ENCODE measurements around the gene PAX2. TPM values are rescaled to one million over a fixed set of nuclear protein-coding genes. Genes with fewer than 3 reads are reported as not detected.

PAX2 gene
- total RNA-seq, 4 donors from 2014 or later, result not detected

- no peak for DNase-seq (ENCODE audit: low spot score in 2 of 2)
- intact Hi-C loops (cut with DNase I; ENCODE audit: low total_unique reads), result no loop called here
- H3K4me3 ChIP-seq (ENCODE audit: low read depth, poor library complexity, severe bottlenecking), result no peak overlapping the region
- no peak for TF ChIP-seq POLR2A (IDR thresholded peaks at IDR 0.05)
- no peak for TF ChIP-seq CTCF (IDR thresholded peaks at IDR 0.05)
- 17 to 18% methylated on average over 16 of the region's 16 CpGs for WGBS, 2 donors
These were observed 4.7 kb upstream of the PAX2 start for GRCh38 chr10:100740476-100741377.

GRCh38 chr10:100741378-100742075, 3.9 kb upstream of the PAX2 start:
- no peak for DNase-seq (ENCODE audit: low spot score in 2 of 2)
- TF ChIP-seq CTCF (IDR thresholded peaks at IDR 0.05) (no peak), POLR2A (IDR thresholded peaks at IDR 0.05) (no peak)
- no peak overlapping the region for H3K4me3 ChIP-seq (ENCODE audit: low read depth, poor library complexity, severe bottlenecking)
- intact Hi-C loops (cut with DNase I; ENCODE audit: low total_unique reads), result no loop called here
- 4 to 6% methylated on average over 32 of the region's 32 CpGs for WGBS, 2 donors

GRCh38 chr10:100742076-100742771, 3.2 kb upstream of the PAX2 start:
- TF ChIP-seq POLR2A (IDR thresholded peaks at IDR 0.05), result no peak
- no peak for TF ChIP-seq CTCF (IDR thresholded peaks at IDR 0.05)
- WGBS, 2 donors, result 5 to 7% methylated on average over 25 to 37 of the region's 37 CpGs
- no peak for DNase-seq (ENCODE audit: low spot score in 2 of 2)
- no peak overlapping the region for H3K4me3 ChIP-seq (ENCODE audit: low read depth, poor library complexity, severe bottlenecking)
- intact Hi-C loops (cut with DNase I; ENCODE audit: low total_unique reads), result no loop called here

- 34 to 36% methylated on average over 7 of the region's 7 CpGs for WGBS, 2 donors
- no peak for DNase-seq (ENCODE audit: low spot score in 2 of 2)
- TF ChIP-seq CTCF (IDR thresholded peaks at IDR 0.05) (no peak), POLR2A (IDR thresholded peaks at IDR 0.05) (no peak)
- intact Hi-C loops (cut with DNase I; ENCODE audit: low total_unique reads), result no loop called here
- H3K4me3 ChIP-seq (ENCODE audit: low read depth, poor library complexity, severe bottlenecking), result no peak overlapping the region
These were observed 2.4 kb upstream of the PAX2 start for GRCh38 chr10:100742936-100743335.

GRCh38 chr10:100743626-100744135, 1.7 kb upstream of the PAX2 start:
- WGBS, 2 donors, result 2% methylated on average over 11 to 16 of the region's 16 CpGs
- DNase-seq (ENCODE audit: low spot score in 2 of 2), result peak in 1 of 2 donors; percentile 21
- no peak overlapping the region for H3K4me3 ChIP-seq (ENCODE audit: low read depth, poor library complexity, severe bottlenecking)
- TF ChIP-seq CTCF (IDR thresholded peaks at IDR 0.05) (no peak), POLR2A (IDR thresholded peaks at IDR 0.05) (no peak)
- intact Hi-C loops (cut with DNase I; ENCODE audit: low total_unique reads), result no loop called here
